ENCODE results near the gene CFAP77. TPM values are rescaled to one million over a fixed set of nuclear protein-coding genes. Genes with fewer than 3 reads are reported as not detected.

CFAP77 gene
- total RNA-seq, 2 experiments from 2014 or later, result not detected

Other genes with a start within 250 kb of the CFAP77 start
- gene NTNG2, start 248.2 kb upstream of the CFAP77 start, total RNA-seq, result 1 to 10 TPM; 3.8 to 4.8 TPM
- gene SETX, start 55.2 kb upstream of the CFAP77 start, total RNA-seq, result 10 to 100 TPM; 54.2 to 58.0 TPM
- gene TTF1, start 3.4 kb upstream of the CFAP77 start, total RNA-seq, result 10 to 100 TPM; 32.3 to 35.1 TPM
- gene BARHL1, start 172.4 kb downstream of the CFAP77 start, total RNA-seq, result not detected

Data from activated CD8-positive, alpha-beta T cell treated with anti-CD3 and anti-CD28 coated beads, Interleukin-2, amount 10 ng/mL, durations not matched to agents 7 days and 5 days (primary cell).